K562 (cell line): ENCODE data around the gene A1BG. TPM values are rescaled to one million over a fixed set of nuclear protein-coding genes. Genes with fewer than 3 reads are reported as not detected.
A peak's percentile ranks its signal among the peaks of the same experiment; 100 is the strongest.

Experiments
- ATAC-seq: fragments of 200-7000 bp; cut with Tn5 transposase; 3 replicates; pipeline ENCODE4 v1.9.1; 2020; ENCODE audit warnings: moderate library complexity
- BruUV-seq: library from RNA; stranded (reverse); fragments of 400-500 nt; replicated peaks from 2 replicates; lab custom pipeline; 2021; lab: Mats Ljungman, UMichigan
- CTCF ChIA-PET: fragments of 300-600 bp; formaldehyde crosslinking; extraction: SDS; loops from one replicate; lab custom pipeline; 2021; ENCODE audit warnings: low intra/inter-chr PET ratio; lab: Yijun Ruan, JAX
- POLR2A ChIA-PET: fragments of 300-600, 350-650 bp; sonication (Branson Sonifier 250); formaldehyde crosslinking; extraction: SDS; loops from one replicate; lab custom pipeline; 2021; ENCODE audit warnings: antibody characterized with exemption, inconsistent platforms; lab: Yijun Ruan, JAX
- DNase-seq, 4 experiments: peaks; one replicate each; pipeline versions ENCODE4 v3.0.0 to v3.0.0-alpha.2; 2011 to 2018; ENCODE audit warnings: low spot score in 3 of 4, mixed read lengths in 3 of 4; ENCODE audit errors: extremely low read depth in 1 of 4
- FAIRE-seq: peaks from 2 replicates; lab custom pipeline; 2011; peaks lifted over from hg19 to GRCh38; lab: Jason Lieb, UNC
- H2AFZ ChIP-seq: 2 replicates; pipeline ENCODE4 v1.6.0; 2011; ENCODE audit warnings: low read depth, low read length, control low read depth, inconsistent platforms
- H3K27ac ChIP-seq: fragments of 200-600 bp; 3 replicates; pipeline ENCODE4 v1.8.0; 2011; ENCODE audit warnings: low read depth, mild to moderate bottlenecking, control low read depth, inconsistent platforms, low read length, moderate library complexity, mixed read lengths; ENCODE audit errors: extremely low read depth
- H3K27me3 ChIP-seq, 2 experiments: fragments of 300-600 bp in 1 of 2; 2 replicates in 1 of 2; 3 replicates in 1 of 2; pipeline versions ENCODE4 v1.6.0 to v1.8.0; 2011; ENCODE audit warnings: inconsistent platforms in 2 of 2, low read length in 2 of 2, mild to moderate bottlenecking in 1 of 2, mixed read lengths in 1 of 2, moderate library complexity in 1 of 2; ENCODE audit not compliant: control insufficient read depth in 2 of 2, insufficient read depth in 2 of 2
- H3K36me3 ChIP-seq: fragments of 300-600 bp; 3 replicates; pipeline ENCODE4 v1.8.0; 2011; ENCODE audit warnings: mild to moderate bottlenecking, low read length, inconsistent platforms; ENCODE audit not compliant: control insufficient read depth, insufficient read depth
- H3K4me1 ChIP-seq, 2 experiments: fragments of 200-600 bp in 1 of 2; replicated peaks in 1 of 2; 2 replicates in 1 of 2; 3 replicates in 1 of 2; pipeline versions ENCODE4 v1.5.1 to v1.8.0; 2011; ENCODE audit warnings: inconsistent platforms in 2 of 2, low read length in 2 of 2, mild to moderate bottlenecking in 1 of 2, mixed read lengths in 1 of 2, moderate library complexity in 1 of 2; ENCODE audit not compliant: control insufficient read depth in 2 of 2, insufficient read depth in 2 of 2
- H3K4me2 ChIP-seq: 2 replicates; pipeline ENCODE4 v1.6.1; 2011; ENCODE audit warnings: low read length, control low read depth, inconsistent platforms, mixed read lengths; ENCODE audit not compliant: insufficient read depth
- H3K4me3 ChIP-seq: fragments of 200-600 bp; sonication (generic), shearing (Covaris generic); 2 replicates; pipeline ENCODE4 v1.5.1; 2016; ENCODE audit warnings: control low read depth, inconsistent platforms
- H3K79me2 ChIP-seq: fragments of 200-600 bp; 3 replicates; pipeline ENCODE4 v1.8.0; 2011; ENCODE audit warnings: low read length, inconsistent platforms; ENCODE audit not compliant: control insufficient read depth, insufficient read depth
- H3K9ac ChIP-seq, 2 experiments: 2 replicates each; pipeline versions ENCODE4 v1.6.0 to v1.6.1; 2011; ENCODE audit warnings: low read depth in 2 of 2, low read length in 2 of 2, control low read depth in 1 of 2, inconsistent platforms in 1 of 2, mild to moderate bottlenecking in 1 of 2, mixed read lengths in 1 of 2; ENCODE audit not compliant: insufficient read depth in 1 of 2
- H3K9me1 ChIP-seq: one replicate; pipeline ENCODE4 v1.6.0; 2011; ENCODE audit warnings: inconsistent platforms, mild to moderate bottlenecking, low read length, moderate library complexity; ENCODE audit not compliant: control insufficient read depth, insufficient read depth
- H3K9me3 ChIP-seq: replicated peaks from 2 replicates; pipeline ENCODE4 v1.5.1; 2011; ENCODE audit warnings: low read depth, low read length, inconsistent platforms; ENCODE audit not compliant: control insufficient read depth, insufficient read depth
- H4K20me1 ChIP-seq: replicated peaks from 2 replicates; pipeline ENCODE4 v1.6.1; 2011; ENCODE audit warnings: low read length, inconsistent platforms, mixed read lengths; ENCODE audit not compliant: control insufficient read depth, insufficient read depth
- ZFX ChIP-seq: sonication (generic); formaldehyde crosslinking; IDR thresholded peaks from 2 replicates; pipeline ENCODE4 v1.8.0; 2022; ENCODE audit warnings: mild to moderate bottlenecking, missing genetic modification reagents, moderate library complexity
- WGBS: fragments of 100-300 bp; shearing (Covaris generic); methylation state at CpG from one replicate; pipeline ENCODE4 v1.1.6; 2016; ENCODE audit warnings: low coverage, mixed read lengths; ENCODE audit not compliant: insufficient coverage; ENCODE audit errors: missing lambda C conversion rate; 5-methylcytosine and 5-hydroxymethylcytosine counted together
- in situ Hi-C: fragments of 300-500 bp; cut with MboI; formaldehyde crosslinking; loops from 4 replicates; pipeline ENCODE4 v1.15.0; 2018; ENCODE audit warnings: inconsistent platforms, mixed read lengths
- intact Hi-C: fragments of 100-400 bp; cut with micrococcal nuclease; formaldehyde crosslinking; loops from 2 replicates; pipeline ENCODE4 v1.14.2; 2022
- polyA plus RNA-seq, 8 experiments: library from polyadenylated mRNA; depleted of rRNA in 4 of 8; stranded (reverse) in 5 of 8; unstranded in 3 of 8; fragments of >200 nt; fragmentation: Nextera tagmentation in 2 of 8; fragmentation: Illumina TruSeq in 1 of 8; extraction: Ambion mirVana in 2 of 8; extraction: Trizol in 1 of 8; gene quantifications; 2 replicates each; pipeline versions ENCODE4 v1.2.1 to v1.2.3, GENCODE V29; 2011 to 2014; ENCODE audit warnings: inconsistent platforms in 1 of 8, missing spikeins in 1 of 8
- total RNA-seq, 7 experiments: library from RNA; depleted of rRNA in 6 of 7; stranded (reverse); fragments of >200 nt in 6 of 7; fragmentation: Illumina TruSeq in 2 of 7; extraction: Trizol in 2 of 7; gene quantifications; 2 replicates each; pipeline versions ENCODE4 v1.2.1 to v1.2.3, GENCODE V29; 2011 to 2021; ENCODE audit warnings: low replicate concordance in 1 of 7
- TF ChIP-seq, protein P1 (sequence below): sonication (generic); formaldehyde crosslinking; IDR thresholded peaks from 2 replicates; pipeline ENCODE4 v1.8.1; 2023; ENCODE audit warnings: mild to moderate bottlenecking, missing genetic modification reagents

A1BG gene
- total and polyA plus RNA-seq, 9 of the 15 experiments (the other 6 are each of a cell fraction or from before 2014, with no cell fraction given) = 0.10 to 19.8 (median 2.6) TPM

DNA sequence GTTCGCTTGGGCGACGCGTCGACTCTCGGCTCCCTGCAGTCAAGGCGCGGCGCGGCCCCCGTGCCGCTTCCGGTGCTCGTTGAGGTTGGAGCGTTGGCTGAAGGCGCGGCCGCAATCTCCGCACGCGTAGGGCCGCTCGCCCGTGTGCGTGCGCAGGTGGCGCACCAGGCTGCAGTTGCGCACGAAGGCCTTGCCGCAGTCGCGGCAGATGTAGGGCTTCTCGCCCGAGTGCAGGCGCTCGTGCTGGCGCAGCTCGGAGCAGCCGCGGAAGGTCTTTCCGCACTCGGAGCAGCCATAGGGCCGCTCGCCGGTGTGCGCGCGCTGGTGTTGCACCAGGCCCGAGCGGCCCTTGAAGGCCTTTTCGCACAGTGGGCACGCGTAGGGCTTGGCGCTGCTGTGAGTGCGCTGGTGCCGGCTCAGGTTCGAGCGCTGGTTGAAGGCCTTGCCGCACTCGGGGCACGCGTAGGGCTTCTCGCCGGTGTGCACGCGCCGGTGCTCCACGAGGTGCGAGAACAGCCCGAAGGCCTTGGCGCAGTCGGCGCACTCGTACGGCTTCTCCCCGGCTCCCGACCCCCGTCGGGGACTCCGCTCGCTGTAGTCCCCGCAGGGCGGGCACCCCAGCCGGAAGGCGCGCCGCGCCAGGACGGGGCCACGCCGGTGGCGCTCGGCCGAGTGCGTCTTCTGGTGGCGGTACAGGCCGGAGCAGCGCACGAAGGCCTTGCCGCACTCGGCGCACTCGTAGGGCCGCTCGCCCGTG lies 14.6 kb upstream of the A1BG start:
- CTCF ChIA-PET = no interaction called here
- TF ChIP-seq, protein P1, sequence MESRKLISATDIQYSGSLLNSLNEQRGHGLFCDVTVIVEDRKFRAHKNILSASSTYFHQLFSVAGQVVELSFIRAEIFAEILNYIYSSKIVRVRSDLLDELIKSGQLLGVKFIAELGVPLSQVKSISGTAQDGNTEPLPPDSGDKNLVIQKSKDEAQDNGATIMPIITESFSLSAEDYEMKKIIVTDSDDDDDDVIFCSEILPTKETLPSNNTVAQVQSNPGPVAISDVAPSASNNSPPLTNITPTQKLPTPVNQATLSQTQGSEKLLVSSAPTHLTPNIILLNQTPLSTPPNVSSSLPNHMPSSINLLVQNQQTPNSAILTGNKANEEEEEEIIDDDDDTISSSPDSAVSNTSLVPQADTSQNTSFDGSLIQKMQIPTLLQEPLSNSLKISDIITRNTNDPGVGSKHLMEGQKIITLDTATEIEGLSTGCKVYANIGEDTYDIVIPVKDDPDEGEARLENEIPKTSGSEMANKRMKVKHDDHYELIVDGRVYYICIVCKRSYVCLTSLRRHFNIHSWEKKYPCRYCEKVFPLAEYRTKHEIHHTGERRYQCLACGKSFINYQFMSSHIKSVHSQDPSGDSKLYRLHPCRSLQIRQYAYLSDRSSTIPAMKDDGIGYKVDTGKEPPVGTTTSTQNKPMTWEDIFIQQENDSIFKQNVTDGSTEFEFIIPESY (CRISPR knock-in tag) = peak; percentile 53
- TF ChIP-seq ZFX (CRISPR knock-in tag) = no peak
- TF ChIP-seq, all 486 proteins: peak for 1
- Histone ChIP-seq H3K27ac (no peak overlapping the region), H4K20me1 (no peaks in the 10 kb centered on the region), H3K27me3 (no peaks in the 10 kb centered on the region), H3K9me1 (no peaks in the 10 kb centered on the region), H3K36me3 (no peaks in the 10 kb centered on the region), H3K9ac (no peak overlapping the region), H2AFZ (no peak overlapping the region), H3K4me3 (no peak overlapping the region), H3K79me2 (no peaks in the 10 kb centered on the region), H3K9me3 (no peaks in the 10 kb centered on the region), H3K4me2 (no peak overlapping the region), H3K4me1 (peaks cover 0 to 22% of the 10 kb centered on the region in 2 experiments; a peak in 2 of 5 replicates)
- WGBS = 95% methylated on average over 79 of the region's 106 CpGs
- ATAC-seq = no peak
- intact Hi-C loops = no loop called here
- in situ Hi-C loops = no loop called here
- FAIRE-seq = no peak
- BruUV-seq = no TSS peak
- POLR2A ChIA-PET = no interaction called here
- DNase-seq = no peak
